ENCODE data around the gene IGFL4.

The IGFL4 gene

GRCh38 chr19:45994456-45994997, 46.3 kb downstream of the IGFL4 start:
- H3K4me3 ChIP-seq (ENCODE audit: extremely low read depth, insufficient read depth, low read length, poor library complexity, severe bottlenecking): peak overlapping the region; percentile 80
- 7% methylated on average over 3 of the region's 8 CpGs; no CpG with 5 or more reads in 1 of the 2 experiments for WGBS, 2 experiments (ENCODE audit: insufficient coverage in 2 of 2)
- H3K27ac ChIP-seq (ENCODE audit: low read depth, low read length, severe bottlenecking): peak overlapping the region; percentile 64
- H3K4me1 ChIP-seq (ENCODE audit: control insufficient read depth, insufficient read depth, low read length, poor library complexity, severe bottlenecking): no peaks in the 10 kb centered on the region
- no peaks in the 10 kb centered on the region for H3K9me3 ChIP-seq (ENCODE audit: control insufficient read depth, low read length)
- H3K36me3 ChIP-seq (ENCODE audit: control insufficient read depth, insufficient read depth, low read length): peaks cover 6% of the 10 kb centered on the region

GRCh38 chr19:45990113-45990728, 50.6 kb downstream of the IGFL4 start:
- Histone ChIP-seq H3K4me1 (ENCODE audit: control insufficient read depth, insufficient read depth, low read length, poor library complexity, severe bottlenecking) (no peaks in the 10 kb centered on the region), H3K36me3 (ENCODE audit: control insufficient read depth, insufficient read depth, low read length) (no peaks in the 10 kb centered on the region), H3K27ac (ENCODE audit: low read depth, low read length, severe bottlenecking) (no peak overlapping the region), H3K4me3 (ENCODE audit: extremely low read depth, insufficient read depth, low read length, poor library complexity, severe bottlenecking) (no peak overlapping the region), H3K9me3 (ENCODE audit: control insufficient read depth, low read length) (no peaks in the 10 kb centered on the region)
- 79 to 91% methylated on average over 7 to 9 of the region's 12 CpGs for WGBS, 2 experiments (ENCODE audit: insufficient coverage in 2 of 2)
